ENCODE data around the gene SLC26A9. TPM values are rescaled to one million over a fixed set of nuclear protein-coding genes. Genes with fewer than 3 reads are reported as not detected.

SLC26A9 gene
- total RNA-seq, 1 donor from 2014 or later, result 2.9 TPM

DNA sequence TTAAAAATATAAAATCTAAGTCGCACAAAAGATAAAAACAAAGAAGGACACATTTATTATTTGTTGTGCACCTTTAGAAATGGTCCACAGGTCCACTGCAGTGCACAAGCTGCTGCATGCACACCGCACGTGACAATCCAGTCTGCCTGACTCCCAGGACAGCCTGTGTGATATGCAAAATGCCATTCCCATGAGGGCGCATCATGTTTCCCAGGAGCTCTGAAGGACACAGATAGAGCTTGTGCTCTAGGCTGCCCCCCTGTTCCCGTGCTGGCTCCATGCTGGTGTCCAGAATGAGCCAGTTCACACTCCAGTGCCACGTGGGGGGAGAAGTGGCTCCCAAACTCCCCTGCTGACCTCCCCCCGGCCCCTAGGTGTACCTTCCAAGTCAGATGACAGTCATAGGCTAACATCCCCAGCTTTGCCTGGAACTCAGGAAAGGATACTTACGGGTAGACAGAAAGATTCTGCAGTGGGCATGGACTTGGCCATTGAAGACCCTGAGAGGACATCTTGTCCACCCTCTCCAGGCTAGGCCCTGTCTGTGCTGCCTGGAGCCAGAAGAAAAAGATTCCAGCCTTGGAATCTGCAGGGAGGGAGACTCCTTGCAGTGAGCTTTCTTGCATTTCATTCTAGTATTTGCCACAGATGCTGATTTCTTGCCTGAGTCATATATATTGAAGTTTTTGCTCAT lies 33.6 kb upstream of the SLC26A9 start:
- Mint-ChIP-seq H3K4me3 (ENCODE audit: low read depth) (no peak overlapping the region), H3K27ac (no peak overlapping the region), H3K27me3 (no peaks in the 10 kb centered on the region), H3K36me3 (ENCODE audit: insufficient read depth) (no peaks in the 10 kb centered on the region), H3K4me1 (ENCODE audit: low read depth) (peaks cover 8% of the 10 kb centered on the region), H3K9me3 (ENCODE audit: low read depth) (peaks cover under 1% of the 10 kb centered on the region)
- DNase-seq (ENCODE audit: low spot score, unreplicated experiment), result no peak
- TF ChIP-seq, protein P1, sequence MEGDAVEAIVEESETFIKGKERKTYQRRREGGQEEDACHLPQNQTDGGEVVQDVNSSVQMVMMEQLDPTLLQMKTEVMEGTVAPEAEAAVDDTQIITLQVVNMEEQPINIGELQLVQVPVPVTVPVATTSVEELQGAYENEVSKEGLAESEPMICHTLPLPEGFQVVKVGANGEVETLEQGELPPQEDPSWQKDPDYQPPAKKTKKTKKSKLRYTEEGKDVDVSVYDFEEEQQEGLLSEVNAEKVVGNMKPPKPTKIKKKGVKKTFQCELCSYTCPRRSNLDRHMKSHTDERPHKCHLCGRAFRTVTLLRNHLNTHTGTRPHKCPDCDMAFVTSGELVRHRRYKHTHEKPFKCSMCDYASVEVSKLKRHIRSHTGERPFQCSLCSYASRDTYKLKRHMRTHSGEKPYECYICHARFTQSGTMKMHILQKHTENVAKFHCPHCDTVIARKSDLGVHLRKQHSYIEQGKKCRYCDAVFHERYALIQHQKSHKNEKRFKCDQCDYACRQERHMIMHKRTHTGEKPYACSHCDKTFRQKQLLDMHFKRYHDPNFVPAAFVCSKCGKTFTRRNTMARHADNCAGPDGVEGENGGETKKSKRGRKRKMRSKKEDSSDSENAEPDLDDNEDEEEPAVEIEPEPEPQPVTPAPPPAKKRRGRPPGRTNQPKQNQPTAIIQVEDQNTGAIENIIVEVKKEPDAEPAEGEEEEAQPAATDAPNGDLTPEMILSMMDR (IDR thresholded peaks at IDR 0.05; ENCODE audit: unreplicated experiment), result no peak

DNA sequence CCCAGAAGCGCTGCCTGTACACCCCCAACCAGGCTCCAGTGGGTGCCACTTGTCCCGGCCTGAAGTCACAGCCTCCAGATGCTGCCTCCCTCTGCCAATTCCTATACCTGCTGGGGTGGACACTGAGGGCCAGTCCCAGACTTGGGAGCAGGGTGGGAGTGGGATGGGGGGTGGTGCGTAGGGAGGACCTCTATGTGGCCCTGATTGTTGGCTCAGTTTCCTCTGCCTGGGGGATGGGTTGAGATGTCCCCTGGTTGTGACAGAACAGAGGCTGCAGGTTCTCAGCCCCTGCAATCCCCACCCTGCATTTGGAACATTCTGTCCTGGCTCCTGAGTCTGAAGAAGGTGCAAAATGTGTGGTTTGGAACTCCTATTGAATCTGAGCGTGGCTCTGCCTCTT lies 32.8 kb upstream of the SLC26A9 start:
- Mint-ChIP-seq H3K36me3 (ENCODE audit: insufficient read depth) (no peaks in the 10 kb centered on the region), H3K4me1 (ENCODE audit: low read depth) (peaks cover 8% of the 10 kb centered on the region)
- TF ChIP-seq, protein P1 (IDR thresholded peaks at IDR 0.05; ENCODE audit: unreplicated experiment), result no peak

DNA sequence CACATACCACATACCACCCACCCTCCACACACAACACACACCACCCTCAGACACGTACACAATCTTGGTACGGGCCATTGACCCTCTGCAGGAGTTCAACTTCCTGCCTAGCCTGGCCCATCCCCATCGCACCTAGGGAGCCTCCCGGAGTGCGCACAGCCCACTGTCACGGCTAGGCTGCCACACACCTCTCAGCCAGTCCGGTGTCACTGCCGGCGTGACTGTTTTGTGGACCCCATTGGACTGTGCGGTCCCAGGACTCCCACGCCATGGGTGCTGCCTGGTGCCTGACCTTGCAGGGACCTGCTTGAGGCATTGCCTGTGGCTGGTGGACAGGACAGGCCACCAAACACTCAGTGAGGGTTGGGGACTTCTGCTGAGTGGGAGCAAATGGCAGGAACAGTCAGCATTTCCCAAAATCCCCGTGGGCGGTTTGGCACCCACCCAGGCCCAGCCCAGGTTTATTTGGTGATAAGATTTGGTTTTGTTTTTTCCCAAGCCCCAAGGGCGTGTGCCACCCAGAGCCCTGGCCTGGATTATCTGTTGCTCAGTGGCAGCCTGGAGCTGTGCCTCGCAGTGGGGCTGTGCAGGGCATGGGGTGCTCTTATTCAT lies 32.2 kb upstream of the SLC26A9 start:
- Mint-ChIP-seq H3K36me3 (ENCODE audit: insufficient read depth) (no peaks in the 10 kb centered on the region), H3K27me3 (no peaks in the 10 kb centered on the region), H3K4me1 (ENCODE audit: low read depth) (peaks cover 8% of the 10 kb centered on the region), H3K27ac (no peak overlapping the region), H3K9me3 (ENCODE audit: low read depth) (no peaks in the 10 kb centered on the region), H3K4me3 (ENCODE audit: low read depth) (no peak overlapping the region)
- DNase-seq (ENCODE audit: low spot score, unreplicated experiment), result no peak
- TF ChIP-seq, protein P1 (IDR thresholded peaks at IDR 0.05; ENCODE audit: unreplicated experiment), result no peak

More for the DNA sequence above, 32.8 kb upstream of the SLC26A9 start:
- Mint-ChIP-seq H3K4me3 (ENCODE audit: low read depth) (no peak overlapping the region), H3K27me3 (no peaks in the 10 kb centered on the region), H3K27ac (no peak overlapping the region), H3K9me3 (ENCODE audit: low read depth) (no peaks in the 10 kb centered on the region)
- no peak for DNase-seq (ENCODE audit: low spot score, unreplicated experiment)

DNA sequence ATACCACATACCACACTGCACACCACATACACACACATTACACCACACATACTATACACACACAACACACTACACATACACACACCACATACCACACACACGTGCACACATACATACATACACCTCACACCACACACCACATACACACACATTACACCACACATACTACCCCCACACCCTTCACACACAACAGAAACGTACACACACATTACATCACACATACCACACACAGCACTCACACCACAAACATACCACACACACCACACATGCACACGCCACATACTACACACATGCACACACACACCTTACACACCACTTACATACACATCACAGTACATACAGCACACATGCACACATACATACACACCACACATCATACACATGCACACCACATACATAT lies 31.5 kb upstream of the SLC26A9 start:
- Mint-ChIP-seq H3K27me3 (no peaks in the 10 kb centered on the region), H3K4me1 (ENCODE audit: low read depth) (peaks cover 8% of the 10 kb centered on the region), H3K36me3 (ENCODE audit: insufficient read depth) (no peaks in the 10 kb centered on the region), H3K4me3 (ENCODE audit: low read depth) (no peak overlapping the region), H3K9me3 (ENCODE audit: low read depth) (no peaks in the 10 kb centered on the region), H3K27ac (no peak overlapping the region)
- TF ChIP-seq, protein P1 (IDR thresholded peaks at IDR 0.05; ENCODE audit: unreplicated experiment), result no peak
- no peak for DNase-seq (ENCODE audit: low spot score, unreplicated experiment)

DNA sequence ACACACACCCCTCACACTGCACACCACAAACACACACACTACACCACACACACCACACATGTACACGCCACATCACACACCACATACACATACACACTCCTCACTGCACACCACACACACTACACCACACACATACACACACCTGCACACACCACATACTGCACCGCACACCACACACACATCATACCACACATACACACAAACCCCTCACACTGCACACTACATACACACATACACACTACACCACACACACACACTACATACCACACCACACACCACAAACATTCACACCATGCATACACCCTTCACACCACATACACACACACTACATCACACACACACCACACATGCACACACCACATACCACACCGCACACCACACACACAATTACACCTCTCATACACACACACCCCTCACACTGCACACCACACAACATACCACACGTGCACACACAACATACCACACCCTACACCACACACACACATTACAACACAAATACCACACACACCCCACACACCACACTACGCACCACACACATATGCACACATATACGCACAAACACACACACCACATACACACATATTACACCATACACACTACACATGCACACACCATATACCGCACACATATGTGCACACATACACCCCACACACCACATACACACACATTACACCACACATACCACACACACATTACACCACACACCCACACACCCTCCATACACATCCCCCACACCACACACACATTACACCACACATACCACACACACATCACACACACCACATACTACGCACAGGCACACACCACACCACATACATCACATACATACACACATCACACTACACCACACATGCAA lies 30.3 kb upstream of the SLC26A9 start:
- H3K9me3 Mint-ChIP-seq (ENCODE audit: low read depth), result no peaks in the 10 kb centered on the region
- no peak overlapping the region for H3K27ac Mint-ChIP-seq
- no peaks in the 10 kb centered on the region for H3K36me3 Mint-ChIP-seq (ENCODE audit: insufficient read depth)
- H3K4me1 Mint-ChIP-seq (ENCODE audit: low read depth), result peaks cover 8% of the 10 kb centered on the region
- H3K27me3 Mint-ChIP-seq, result no peaks in the 10 kb centered on the region
- no peak for DNase-seq (ENCODE audit: low spot score, unreplicated experiment)
- no peak overlapping the region for H3K4me3 Mint-ChIP-seq (ENCODE audit: low read depth)
- TF ChIP-seq, protein P1 (IDR thresholded peaks at IDR 0.05; ENCODE audit: unreplicated experiment), result no peak
